Natural killer cell treated with Interleukin-12 subunit alpha and Interleukin-12 subunit beta and Interleukin-15 and Interleukin-18, amount 100 ng/mL, for 72 hours (primary cell): ENCODE data around the gene SERPIND1. TPM values are rescaled to one million over a fixed set of nuclear protein-coding genes. Genes with fewer than 3 reads are reported as not detected.
"Not testable (repeated sequence)": the region's sequence is repeated elsewhere in the genome, so short reads cannot be mapped to it uniquely, and the experiment has no call there.

ENCODE experiments used
- ATAC-seq, 2 donors: fragments of 150-1000 bp; cut with Tn5 transposase in 1 of 2; sonication (Bioruptor Pico), chemical (Tn5 transposase) in 1 of 2; 2 replicates each; pipeline ENCODE4 v1.10.0; 2021
- DNase-seq: peaks from one replicate; pipeline ENCODE4 v3.0.0; 2022; ENCODE audit warnings: low spot score
- H3K27ac Mint-ChIP-seq, 2 donors: 1 replicate in 1 of 2; 2 replicates in 1 of 2; pipeline ENCODE4 v1.8.0; 2022; ENCODE audit warnings: mixed read lengths in 2 of 2, mild to moderate bottlenecking in 1 of 2, moderate library complexity in 1 of 2
- H3K27me3 Mint-ChIP-seq, 2 donors: 1 replicate in 1 of 2; 2 replicates in 1 of 2; pipeline ENCODE4 v1.8.0; 2022; ENCODE audit warnings: mixed read lengths in 2 of 2
- H3K36me3 Mint-ChIP-seq: one replicate; pipeline ENCODE4 v1.8.0; 2022; ENCODE audit warnings: mixed read lengths
- H3K4me1 Mint-ChIP-seq, 2 donors: 1 replicate in 1 of 2; 2 replicates in 1 of 2; pipeline ENCODE4 v1.8.0; 2022; ENCODE audit warnings: low read depth in 2 of 2, mixed read lengths in 2 of 2, mild to moderate bottlenecking in 1 of 2
- H3K4me3 Mint-ChIP-seq: one replicate; pipeline ENCODE4 v1.8.0; 2022; ENCODE audit warnings: mixed read lengths
- H3K9me3 Mint-ChIP-seq: 2 replicates; pipeline ENCODE4 v1.8.0; 2022; ENCODE audit warnings: mixed read lengths
- total RNA-seq, 2 donors: library from RNA; stranded (reverse); gene quantifications; one replicate each; pipeline ENCODE4 v1.2.3, GENCODE V29; 2022

Gene SERPIND1
- under 1 TPM in 1 of 2 donors, not detected in 1; 0.39 TPM for total RNA-seq

GRCh38 chr22:20773793-20774212, at the start of gene SERPIND1:
Gene SERPIND1 (plus strand): TSS chr22:20774113. CDS start chr22:20779313, 5,200 bp downstream.
- Mint-ChIP-seq H3K9me3 (no peaks in the 10 kb centered on the region), H3K27ac (no peak within 1 kb of the TSS), H3K4me1 (peaks cover 7 to 13% of the 10 kb centered on the region in 2 donors), H3K36me3 (no peaks in the 10 kb centered on the region), H3K27me3 (no peaks in the 10 kb centered on the region), H3K4me3 (no peak within 1 kb of the TSS)
- ATAC-seq (no peak), DNase-seq (no peak)

- Mint-ChIP-seq H3K4me3 (no peak overlapping the region), H3K36me3 (no peaks in the 10 kb centered on the region), H3K27ac (peak overlapping the region in 1 of 2 donors; percentile 19), H3K27me3 (no peaks in the 10 kb centered on the region), H3K4me1 (no peaks in the 10 kb centered on the region), H3K9me3 (no peaks in the 10 kb centered on the region)
- ATAC-seq = no peak
- DNase-seq = no peak
Observed at GRCh38 chr22:20724676-20725454, 49.0 kb upstream of the SERPIND1 start.

GRCh38 chr22:20725987-20726558, 47.8 kb upstream of the SERPIND1 start:
- Mint-ChIP-seq H3K4me1 (no peaks in the 10 kb centered on the region), H3K27ac (no peak overlapping the region), H3K27me3 (no peaks in the 10 kb centered on the region), H3K4me3 (no peak overlapping the region), H3K36me3 (no peaks in the 10 kb centered on the region), H3K9me3 (no peaks in the 10 kb centered on the region)
- no peak for DNase-seq
- no peak for ATAC-seq

GRCh38 chr22:20727118-20728015, 46.5 kb upstream of the SERPIND1 start:
- ATAC-seq (peak in 1 of 2 donors; percentile 31), DNase-seq (no peak)
- Mint-ChIP-seq H3K4me1 (no peaks in the 10 kb centered on the region), H3K27ac (no peak overlapping the region), H3K27me3 (no peaks in the 10 kb centered on the region), H3K4me3 (no peak overlapping the region), H3K36me3 (no peaks in the 10 kb centered on the region), H3K9me3 (no peaks in the 10 kb centered on the region)

GRCh38 chr22:20728523-20729190, 45.3 kb upstream of the SERPIND1 start:
- ATAC-seq (no peak), DNase-seq (no peak)
- Mint-ChIP-seq H3K4me1 (no peaks in the 10 kb centered on the region), H3K36me3 (no peaks in the 10 kb centered on the region), H3K27ac (no peak overlapping the region), H3K9me3 (no peaks in the 10 kb centered on the region), H3K4me3 (no peak overlapping the region), H3K27me3 (no peaks in the 10 kb centered on the region)

GRCh38 chr22:20729194-20729593, 44.7 kb upstream of the SERPIND1 start:
- no peak for DNase-seq
- no peak for ATAC-seq
- Mint-ChIP-seq H3K4me1 (no peaks in the 10 kb centered on the region), H3K36me3 (no peaks in the 10 kb centered on the region), H3K27me3 (no peaks in the 10 kb centered on the region), H3K27ac (no peak overlapping the region), H3K4me3 (no peak overlapping the region), H3K9me3 (no peaks in the 10 kb centered on the region)

GRCh38 chr22:20732431-20732830, 41.5 kb upstream of the SERPIND1 start:
- H3K27ac Mint-ChIP-seq, H3K4me3 Mint-ChIP-seq, H3K36me3 Mint-ChIP-seq, H3K9me3 Mint-ChIP-seq, ATAC-seq, H3K27me3 Mint-ChIP-seq, DNase-seq, H3K4me1 Mint-ChIP-seq: not testable (repeated sequence)

- H3K27me3 Mint-ChIP-seq, H3K4me3 Mint-ChIP-seq, H3K9me3 Mint-ChIP-seq, DNase-seq, ATAC-seq, H3K4me1 Mint-ChIP-seq, H3K27ac Mint-ChIP-seq: not testable (repeated sequence)
- H3K36me3 Mint-ChIP-seq = peaks cover 11% of the 10 kb centered on the region
Observed at GRCh38 chr22:20735356-20736162, 38.4 kb upstream of the SERPIND1 start.

- H3K27ac Mint-ChIP-seq = not testable (repeated sequence)
Observed at GRCh38 chr22:20736891-20737290, 37.0 kb upstream of the SERPIND1 start.

GRCh38 chr22:20738394-20739089, 35.4 kb upstream of the SERPIND1 start:
- H3K4me3 Mint-ChIP-seq = no peak overlapping the region
- no peaks in the 10 kb centered on the region for H3K27me3 Mint-ChIP-seq
- no peaks in the 10 kb centered on the region for H3K9me3 Mint-ChIP-seq
- peaks cover 16% of the 10 kb centered on the region for H3K36me3 Mint-ChIP-seq
- peak overlapping the region in 1 of 2 donors; percentile 63 for H3K27ac Mint-ChIP-seq
- no peak for DNase-seq
- ATAC-seq = no peak
- H3K4me1 Mint-ChIP-seq = peaks cover 6 to 9% of the 10 kb centered on the region in 2 donors

More at GRCh38 chr22:20736891-20737290, 37.0 kb upstream of the SERPIND1 start:
- not testable (repeated sequence) for DNase-seq, H3K4me3 Mint-ChIP-seq, H3K9me3 Mint-ChIP-seq, H3K27me3 Mint-ChIP-seq, ATAC-seq, H3K4me1 Mint-ChIP-seq
- H3K36me3 Mint-ChIP-seq = peaks cover 16% of the 10 kb centered on the region

- H3K36me3 Mint-ChIP-seq = peaks cover 16% of the 10 kb centered on the region
- H3K4me3 Mint-ChIP-seq = no peak overlapping the region
- H3K27ac Mint-ChIP-seq = no peak overlapping the region
- no peaks in the 10 kb centered on the region for H3K9me3 Mint-ChIP-seq
- ATAC-seq (no peak), DNase-seq (no peak)
- peaks cover 6 to 9% of the 10 kb centered on the region in 2 donors for H3K4me1 Mint-ChIP-seq
- H3K27me3 Mint-ChIP-seq = no peaks in the 10 kb centered on the region
Observed at GRCh38 chr22:20740222-20740951, 33.5 kb upstream of the SERPIND1 start.
